Panc1 (cell line): ENCODE data around the gene JAML. TPM values are rescaled to one million over a fixed set of nuclear protein-coding genes. Genes with fewer than 3 reads are reported as not detected.

Source experiments
- ATAC-seq: fragments of 200-7000 bp; cut with Tn5 transposase; 2 replicates; pipeline ENCODE4 v1.9.1; 2020; ENCODE audit warnings: mild to moderate bottlenecking, moderate library complexity
- BruUV-seq: library from RNA; stranded (reverse); fragments of 400-500 nt; replicated peaks from 2 replicates; lab custom pipeline; 2021; lab: Mats Ljungman, UMichigan
- CTCF ChIA-PET: fragments of 300-600 bp; sonication (Branson Sonifier 250); formaldehyde crosslinking; loops from one replicate; lab custom pipeline; 2022; ENCODE audit warnings: antibody characterized with exemption; lab: Charles Lee
- POLR2A ChIA-PET: fragments of 300-600 bp; sonication (Branson Sonifier 250); formaldehyde crosslinking; loops from one replicate; lab custom pipeline; 2022; ENCODE audit warnings: antibody characterized with exemption; lab: Charles Lee
- DNase-seq: peaks from one replicate; pipeline ENCODE4 v3.0.0-alpha.2; 2010; ENCODE audit warnings: low read depth, low spot score
- H3K27ac ChIP-seq: 2 replicates; pipeline ENCODE4 v1.5.1; 2011; ENCODE audit warnings: mild to moderate bottlenecking, low read length, inconsistent platforms
- H3K27me3 ChIP-seq: fragments of 200-500 bp; sonication (Bioruptor generic); 2 replicates; pipeline ENCODE4 v1.6.0; 2014; ENCODE audit warnings: low read length, inconsistent platforms; ENCODE audit not compliant: control insufficient read depth, insufficient read depth
- H3K36me3 ChIP-seq: fragments of 200-500 bp; sonication (Bioruptor generic); 2 replicates; pipeline ENCODE4 v1.5.1; 2014; ENCODE audit warnings: inconsistent platforms, mild to moderate bottlenecking, low read length, moderate library complexity; ENCODE audit not compliant: control insufficient read depth, insufficient read depth
- H3K4me1 ChIP-seq: 2 replicates; pipeline ENCODE4 v1.5.1; 2011; ENCODE audit warnings: inconsistent platforms, mild to moderate bottlenecking, low read length, moderate library complexity; ENCODE audit not compliant: control insufficient read depth, insufficient read depth
- H3K4me3 ChIP-seq, 2 experiments: 2 replicates each; pipeline ENCODE4 v1.5.1; 2011 to 2012; ENCODE audit warnings: low read depth in 2 of 2, low read length in 2 of 2, mild to moderate bottlenecking in 2 of 2, inconsistent platforms in 1 of 2, moderate library complexity in 1 of 2
- H3K9me3 ChIP-seq: fragments of 200-500 bp; sonication (Bioruptor generic); 2 replicates; pipeline ENCODE4 v1.5.1; 2014; ENCODE audit warnings: low read depth, mild to moderate bottlenecking, inconsistent platforms, low read length, moderate library complexity; ENCODE audit not compliant: control insufficient read depth, insufficient read depth
- POLR2AphosphoS5 ChIP-seq: IDR thresholded peaks from 2 replicates; pipeline ENCODE4 v1.6.1; 2012; ENCODE audit warnings: mild to moderate bottlenecking, low read depth, low read length, moderate library complexity
- SIN3A ChIP-seq: IDR thresholded peaks from 2 replicates; pipeline ENCODE4 v1.6.1; 2012; ENCODE audit warnings: low read depth, mild to moderate bottlenecking, low read length, moderate library complexity, borderline replicate concordance; ENCODE audit not compliant: insufficient read depth
- TCF7L2 ChIP-seq: IDR thresholded peaks from 2 replicates; pipeline ENCODE4 v1.6.1; 2011; ENCODE audit warnings: mild to moderate bottlenecking, low read depth, low read length, inconsistent platforms
- in situ Hi-C: cut with HindIII; loops from 2 replicates; pipeline ENCODE4 v1.10.0; 2016; ENCODE audit warnings: low sequenced_read_pairs, low pct_unique_long_range_greater_than_20kb
- intact Hi-C: fragments of 100-400 bp; cut with micrococcal nuclease; formaldehyde crosslinking; loops from one replicate; pipeline ENCODE4 v1.10.0; 2022; ENCODE audit not compliant: unreplicated experiment
- total RNA-seq: library from RNA; stranded (reverse); gene quantifications from one replicate; pipeline ENCODE4 v1.2.1, GENCODE V29; 2021; ENCODE audit not compliant: unreplicated experiment
- TF ChIP-seq, protein P1 (sequence below), 2 experiments: IDR thresholded peaks; 2 replicates each; pipeline ENCODE4 v1.6.1; 2011 to 2012; ENCODE audit warnings: low read depth in 2 of 2, control low read depth in 1 of 2, low read length in 1 of 2, mild to moderate bottlenecking in 1 of 2, moderate library complexity in 1 of 2; ENCODE audit not compliant: insufficient read depth in 1 of 2
- TF ChIP-seq, protein P2 (sequence below): fragments of 450-650 bp; IDR thresholded peaks from 2 replicates; pipeline ENCODE4 v1.5.1; 2017; ENCODE audit warnings: mild to moderate bottlenecking

The JAML gene
- total RNA-seq, 1 experiment from 2014 or later: 0.39 TPM

DNA sequence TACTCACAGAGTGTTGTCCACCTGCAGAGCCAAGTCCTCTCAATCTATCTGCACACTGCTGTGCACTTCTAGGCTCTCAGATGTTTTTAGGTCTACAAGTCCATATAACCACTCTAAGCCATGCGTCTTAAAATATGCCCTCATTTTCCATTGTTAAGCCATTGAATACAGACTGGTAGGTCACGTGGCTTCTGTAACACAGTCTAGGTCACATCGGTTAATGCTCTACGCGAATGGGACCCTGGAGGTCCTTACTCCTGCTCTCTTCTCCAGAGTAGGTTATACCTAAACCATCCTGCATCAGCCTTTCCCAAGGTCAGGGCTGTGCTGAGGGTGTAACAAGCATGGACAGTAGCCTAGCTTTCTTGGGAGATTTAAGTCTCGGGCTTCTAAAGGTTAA lies 819 bp downstream of the JAML start:
- peaks cover 26% of the 10 kb centered on the region for H3K27me3 ChIP-seq
- H3K4me3 ChIP-seq: no peak overlapping the region
- CTCF ChIA-PET: interaction anchor here (1.1 kb wide), 1 partner anchor 26 kb away, joined by 3 read pairs; no protein-coding TSS in a partner anchor
- POLR2A ChIA-PET: no interaction called here
- ATAC-seq (no peak), DNase-seq (no peak)
- H3K9me3 ChIP-seq: no peaks in the 10 kb centered on the region
- intact Hi-C loops: no loop called here
- no peak overlapping the region for H3K27ac ChIP-seq
- in situ Hi-C loops: no loop called here
- BruUV-seq: no TSS peak
- H3K4me1 ChIP-seq: no peaks in the 10 kb centered on the region
- TF ChIP-seq, protein P1, sequence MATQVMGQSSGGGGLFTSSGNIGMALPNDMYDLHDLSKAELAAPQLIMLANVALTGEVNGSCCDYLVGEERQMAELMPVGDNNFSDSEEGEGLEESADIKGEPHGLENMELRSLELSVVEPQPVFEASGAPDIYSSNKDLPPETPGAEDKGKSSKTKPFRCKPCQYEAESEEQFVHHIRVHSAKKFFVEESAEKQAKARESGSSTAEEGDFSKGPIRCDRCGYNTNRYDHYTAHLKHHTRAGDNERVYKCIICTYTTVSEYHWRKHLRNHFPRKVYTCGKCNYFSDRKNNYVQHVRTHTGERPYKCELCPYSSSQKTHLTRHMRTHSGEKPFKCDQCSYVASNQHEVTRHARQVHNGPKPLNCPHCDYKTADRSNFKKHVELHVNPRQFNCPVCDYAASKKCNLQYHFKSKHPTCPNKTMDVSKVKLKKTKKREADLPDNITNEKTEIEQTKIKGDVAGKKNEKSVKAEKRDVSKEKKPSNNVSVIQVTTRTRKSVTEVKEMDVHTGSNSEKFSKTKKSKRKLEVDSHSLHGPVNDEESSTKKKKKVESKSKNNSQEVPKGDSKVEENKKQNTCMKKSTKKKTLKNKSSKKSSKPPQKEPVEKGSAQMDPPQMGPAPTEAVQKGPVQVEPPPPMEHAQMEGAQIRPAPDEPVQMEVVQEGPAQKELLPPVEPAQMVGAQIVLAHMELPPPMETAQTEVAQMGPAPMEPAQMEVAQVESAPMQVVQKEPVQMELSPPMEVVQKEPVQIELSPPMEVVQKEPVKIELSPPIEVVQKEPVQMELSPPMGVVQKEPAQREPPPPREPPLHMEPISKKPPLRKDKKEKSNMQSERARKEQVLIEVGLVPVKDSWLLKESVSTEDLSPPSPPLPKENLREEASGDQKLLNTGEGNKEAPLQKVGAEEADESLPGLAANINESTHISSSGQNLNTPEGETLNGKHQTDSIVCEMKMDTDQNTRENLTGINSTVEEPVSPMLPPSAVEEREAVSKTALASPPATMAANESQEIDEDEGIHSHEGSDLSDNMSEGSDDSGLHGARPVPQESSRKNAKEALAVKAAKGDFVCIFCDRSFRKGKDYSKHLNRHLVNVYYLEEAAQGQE (IDR thresholded peaks at IDR 0.05; ENCODE audit: insufficient read depth in 1 of 2, low read depth in 2 of 2, low read length in 1 of 2): no peak
- TF ChIP-seq TCF7L2: no peak
- TF ChIP-seq, protein P2, sequence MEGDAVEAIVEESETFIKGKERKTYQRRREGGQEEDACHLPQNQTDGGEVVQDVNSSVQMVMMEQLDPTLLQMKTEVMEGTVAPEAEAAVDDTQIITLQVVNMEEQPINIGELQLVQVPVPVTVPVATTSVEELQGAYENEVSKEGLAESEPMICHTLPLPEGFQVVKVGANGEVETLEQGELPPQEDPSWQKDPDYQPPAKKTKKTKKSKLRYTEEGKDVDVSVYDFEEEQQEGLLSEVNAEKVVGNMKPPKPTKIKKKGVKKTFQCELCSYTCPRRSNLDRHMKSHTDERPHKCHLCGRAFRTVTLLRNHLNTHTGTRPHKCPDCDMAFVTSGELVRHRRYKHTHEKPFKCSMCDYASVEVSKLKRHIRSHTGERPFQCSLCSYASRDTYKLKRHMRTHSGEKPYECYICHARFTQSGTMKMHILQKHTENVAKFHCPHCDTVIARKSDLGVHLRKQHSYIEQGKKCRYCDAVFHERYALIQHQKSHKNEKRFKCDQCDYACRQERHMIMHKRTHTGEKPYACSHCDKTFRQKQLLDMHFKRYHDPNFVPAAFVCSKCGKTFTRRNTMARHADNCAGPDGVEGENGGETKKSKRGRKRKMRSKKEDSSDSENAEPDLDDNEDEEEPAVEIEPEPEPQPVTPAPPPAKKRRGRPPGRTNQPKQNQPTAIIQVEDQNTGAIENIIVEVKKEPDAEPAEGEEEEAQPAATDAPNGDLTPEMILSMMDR: no peak
- TF ChIP-seq SIN3A: no peak
- no peak for TF ChIP-seq POLR2AphosphoS5
- no peaks in the 10 kb centered on the region for H3K36me3 ChIP-seq

DNA sequence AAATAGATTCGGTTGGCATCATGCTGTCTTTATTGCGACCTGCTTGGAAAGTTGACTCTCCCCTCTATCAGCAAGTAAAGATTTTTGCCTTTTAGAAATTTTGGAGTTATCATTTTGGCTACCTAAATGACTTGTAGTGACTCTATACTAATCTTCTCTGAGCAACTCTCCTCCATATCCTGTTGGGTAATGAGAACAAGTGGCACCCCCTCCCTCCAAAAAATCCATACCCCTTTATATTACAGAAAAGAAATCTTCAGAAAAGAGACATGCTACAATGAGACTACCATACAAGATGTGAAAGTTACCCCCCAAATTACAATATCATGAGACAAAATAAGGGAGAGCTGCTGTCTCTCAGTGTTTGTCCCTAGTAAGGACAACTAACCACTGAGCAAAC lies 1.2 kb downstream of the JAML start:
- H3K27ac ChIP-seq: no peak overlapping the region
- H3K9me3 ChIP-seq: no peaks in the 10 kb centered on the region
- no peak for DNase-seq
- ChIA-PET CTCF (interaction anchor here (1.1 kb wide), 1 partner anchor 25 kb away, joined by 3 read pairs; no protein-coding TSS in a partner anchor), POLR2A (no interaction called here)
- intact Hi-C loops: no loop called here
- TF ChIP-seq, protein P1 (IDR thresholded peaks at IDR 0.05; ENCODE audit: insufficient read depth in 1 of 2, low read depth in 2 of 2, low read length in 1 of 2): no peak
- in situ Hi-C loops: no loop called here
- peaks cover 26% of the 10 kb centered on the region for H3K27me3 ChIP-seq
- H3K4me1 ChIP-seq: no peaks in the 10 kb centered on the region
- no peak for ATAC-seq
- no peaks in the 10 kb centered on the region for H3K36me3 ChIP-seq
- H3K4me3 ChIP-seq: no peak overlapping the region
- no TSS peak for BruUV-seq
